Breast epithelium (tissue), 4 donors: ENCODE results near the gene ABR. TPM values are rescaled to one million over a fixed set of nuclear protein-coding genes. Genes with fewer than 3 reads are reported as not detected.

ENCODE experiments used
- DNase-seq, 2 donors: peaks; one replicate each; pipeline ENCODE4 v3.0.0-alpha.2; 2019; ENCODE audit warnings: low spot score in 2 of 2
- H3K27ac ChIP-seq, 2 donors: fragments of 200-600 bp; sonication (generic) in 1 of 2; one replicate each; pipeline ENCODE4 v1.5.1; 2016 to 2019; ENCODE audit warnings: mild to moderate bottlenecking in 1 of 2
- H3K27me3 ChIP-seq, 2 donors: fragments of 200-600 bp; sonication (generic) in 1 of 2; one replicate each; pipeline versions ENCODE4 v1.5.1 to v1.6.0; 2017 to 2019; ENCODE audit warnings: control low read depth in 1 of 2, mild to moderate bottlenecking in 1 of 2
- H3K36me3 ChIP-seq: fragments of 200-600 bp; one replicate; pipeline ENCODE4 v1.5.1; 2019
- H3K4me1 ChIP-seq, 2 donors: fragments of 200-600 bp; sonication (generic); one replicate each; pipeline ENCODE4 v1.5.1; 2016 to 2019; ENCODE audit warnings: control low read depth in 1 of 2
- H3K4me3 ChIP-seq, 3 donors: fragments of 200-600 bp; sonication (generic); 1 replicate in 2 of 3; 2 replicates in 1 of 3; pipeline ENCODE4 v1.5.1; 2016 to 2019; ENCODE audit warnings: mild to moderate bottlenecking in 3 of 3, moderate library complexity in 2 of 3
- H3K9me3 ChIP-seq, 2 donors: fragments of 200-600 bp; sonication (generic) in 1 of 2; one replicate each; pipeline ENCODE4 v1.5.1; 2016 to 2019; ENCODE audit warnings: control low read depth in 1 of 2
- CTCF ChIP-seq, 3 donors: fragments of 450-650 bp; IDR thresholded peaks; one replicate each; pipeline ENCODE4 v1.5.1; 2016 to 2017; ENCODE audit warnings: antibody characterized with exemption in 3 of 3, mild to moderate bottlenecking in 3 of 3, moderate library complexity in 3 of 3
- POLR2A ChIP-seq: fragments of 450-650 bp; IDR thresholded peaks from one replicate; pipeline ENCODE4 v1.6.1; 2016; ENCODE audit warnings: antibody characterized with exemption, mild to moderate bottlenecking, moderate library complexity
- POLR2AphosphoS5 ChIP-seq, 3 donors: sonication (generic); formaldehyde crosslinking; IDR thresholded peaks; one replicate each; pipeline ENCODE4 v1.6.1; 2017; ENCODE audit warnings: antibody characterized with exemption in 3 of 3
- intact Hi-C: fragments of 100-400 bp; cut with DNase I; formaldehyde crosslinking; loops from one replicate; pipeline ENCODE4 v1.15.1; 2023; ENCODE audit warnings: low total_unique reads
- total RNA-seq, 3 donors: library from RNA; depleted of rRNA; stranded (reverse); fragments of >200 nt; gene quantifications; one replicate each; pipeline ENCODE4 v1.1.0, GENCODE V29; 2016

ABR gene
- total RNA-seq, 3 donors from 2014 or later: 63.5 to 77.0 (median 75.0) TPM

- intact Hi-C loops: loop anchor here (5.0 kb wide), 1 partner anchor 183 kb away; no protein-coding TSS in a partner anchor
- H3K9me3 ChIP-seq: no peaks in the 10 kb centered on the region
Measured at GRCh38 chr17:980406-981291, 199.1 kb downstream of the ABR start.

GRCh38 chr17:979539-980405, 200.0 kb downstream of the ABR start, which contains the start of gene NXN:
NXN (minus strand) TSS chr17:979776.
- no peaks in the 10 kb centered on the region for H3K9me3 ChIP-seq
- no peaks in the 10 kb centered on the region for H3K36me3 ChIP-seq
- H3K4me1 ChIP-seq: peaks cover 0 to 8% of the 10 kb centered on the region in 2 donors
- peak within 1 kb of the TSS; percentile 78 to 85 for H3K27ac ChIP-seq
- DNase-seq: peak; percentile 75 to 90
- TF ChIP-seq POLR2AphosphoS5 (IDR thresholded peaks at IDR 0.05) (peak in 2 of 3 donors; percentile 47 to 52), POLR2A (no peak), CTCF (IDR thresholded peaks at IDR 0.05) (peak in 1 of 3 donors; percentile 28)
- no peaks in the 10 kb centered on the region for H3K27me3 ChIP-seq
- H3K4me3 ChIP-seq: peak within 1 kb of the TSS; percentile 58 to 85 (median 72)
- intact Hi-C loops: loop anchor here (5.0 kb wide), 1 partner anchor 182 kb away; no protein-coding TSS in a partner anchor

More at GRCh38 chr17:980406-981291, 199.1 kb downstream of the ABR start:
- TF ChIP-seq POLR2AphosphoS5 (IDR thresholded peaks at IDR 0.05) (peak in 2 of 3 donors; percentile 47 to 64), POLR2A (no peak), CTCF (IDR thresholded peaks at IDR 0.05) (peak; percentile 73 to 91 (median 84))
- Histone ChIP-seq H3K27ac (peak overlapping the region; percentile 78 to 85), H3K27me3 (no peaks in the 10 kb centered on the region), H3K36me3 (no peaks in the 10 kb centered on the region), H3K4me1 (peaks cover 0 to 8% of the 10 kb centered on the region in 2 donors), H3K4me3 (peak overlapping the region; percentile 58 to 85 (median 72))
- DNase-seq: peak; percentile 72 to 76

GRCh38 chr17:979212-979538, 200.6 kb downstream of the ABR start:
- peak overlapping the region; percentile 58 to 85 (median 72) for H3K4me3 ChIP-seq
- peaks cover 0 to 8% of the 10 kb centered on the region in 2 donors for H3K4me1 ChIP-seq
- intact Hi-C loops: no loop called here
- no peaks in the 10 kb centered on the region for H3K9me3 ChIP-seq
- H3K27me3 ChIP-seq: no peaks in the 10 kb centered on the region
- peak overlapping the region; percentile 57 to 85 for H3K27ac ChIP-seq
- H3K36me3 ChIP-seq: no peaks in the 10 kb centered on the region
- no peak for TF ChIP-seq POLR2A
- no peak for TF ChIP-seq POLR2AphosphoS5 (IDR thresholded peaks at IDR 0.05)
- TF ChIP-seq CTCF (IDR thresholded peaks at IDR 0.05): no peak
- DNase-seq: peak in 1 of 2 donors; percentile 46

DNA sequence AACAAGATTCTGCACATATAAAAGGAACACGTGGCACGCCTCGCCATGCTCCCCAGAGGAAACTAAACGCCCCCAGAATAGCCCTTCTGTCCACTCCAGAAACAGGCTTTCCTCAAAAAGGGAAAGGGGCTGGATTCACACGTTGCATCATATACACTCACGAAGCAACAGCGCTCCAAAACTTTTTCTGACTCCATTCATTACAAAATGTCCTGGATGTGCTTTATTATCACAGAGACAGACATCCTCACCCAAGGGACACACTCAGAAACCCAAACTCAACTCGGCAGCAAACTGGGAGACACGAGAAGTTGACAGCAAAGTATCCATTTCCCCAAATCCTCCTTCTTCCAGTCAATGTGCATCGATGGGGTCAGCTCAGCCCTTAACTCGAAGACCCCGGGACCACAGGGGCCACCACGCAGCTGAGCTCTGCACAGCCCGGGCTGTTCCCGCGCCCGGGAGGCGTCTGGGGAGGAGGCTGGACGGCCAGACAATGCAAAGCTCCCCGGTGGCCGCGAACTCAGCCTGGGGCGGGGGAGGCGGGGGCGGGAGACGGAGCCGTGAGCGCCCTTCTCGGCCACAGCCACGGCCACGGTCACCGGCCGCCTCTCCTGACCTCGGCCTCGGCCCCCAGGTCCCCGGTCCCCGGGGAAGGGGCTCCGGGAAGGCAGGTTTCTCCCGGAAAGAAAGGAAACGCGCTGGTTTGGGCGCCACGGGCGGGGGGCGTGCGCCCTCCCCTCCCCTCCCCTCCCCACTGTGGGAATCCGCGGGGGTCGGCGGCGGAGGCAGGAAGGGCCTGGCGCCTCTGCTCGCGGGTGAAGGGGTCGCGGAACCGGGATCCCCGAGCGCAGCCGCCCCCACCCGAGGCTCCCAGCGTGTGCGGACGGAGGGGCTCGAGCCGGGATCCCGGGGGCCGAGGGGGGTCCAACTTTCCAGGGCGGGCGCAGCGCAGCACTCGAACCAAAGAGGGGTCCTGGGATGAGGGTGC, 201.4 kb downstream of the ABR start:
- peak overlapping the region; percentile 58 to 85 (median 72) for H3K4me3 ChIP-seq
- TF ChIP-seq POLR2A (no peak), CTCF (IDR thresholded peaks at IDR 0.05) (no peak), POLR2AphosphoS5 (IDR thresholded peaks at IDR 0.05) (no peak)
- intact Hi-C loops: no loop called here
- peaks cover 0 to 8% of the 10 kb centered on the region in 2 donors for H3K4me1 ChIP-seq
- no peaks in the 10 kb centered on the region for H3K36me3 ChIP-seq
- H3K27me3 ChIP-seq: no peaks in the 10 kb centered on the region
- DNase-seq: no peak
- peak overlapping the region; percentile 48 to 64 for H3K27ac ChIP-seq
- no peaks in the 10 kb centered on the region for H3K9me3 ChIP-seq
